ENCODE results near the gene EOLA2. TPM values are rescaled to one million over a fixed set of nuclear protein-coding genes. Genes with fewer than 3 reads are reported as not detected.
A peak's percentile ranks its signal among the peaks of the same experiment; 100 is the strongest.

The EOLA2 gene
- total and polyA plus RNA-seq, 2 of the 8 experiments (the other 6 are each of a cell fraction or from before 2014, with no cell fraction given) = 19.0 to 22.5 TPM

GRCh38 chrX:149937871-149938426 is 342 bp downstream of the EOLA2 start:
- no peak overlapping the region for H3K23ac ChIP-seq (ENCODE audit: insufficient read length)
- H4K5ac ChIP-seq (ENCODE audit: insufficient read length, low read depth, low read length) = no peak overlapping the region
- no peak overlapping the region for H2BK20ac ChIP-seq (ENCODE audit: low read length)
- H4K91ac ChIP-seq (replicated peaks; ENCODE audit: insufficient read length, low read length) = no peak overlapping the region
- H3K14ac ChIP-seq (ENCODE audit: insufficient read length) = no peak overlapping the region
- WGBS, 2 experiments (ENCODE audit: extremely low coverage in 1 of 2, insufficient coverage in 1 of 2, insufficient read length in 1 of 2, insufficient replicate concordance in 2 of 2, low coverage in 1 of 2, low lambda C conversion rate in 2 of 2, missing lambda C conversion rate in 1 of 2) = 3% methylated on average over 21 of the region's 46 CpGs; no CpG with 5 or more reads in 1 of the 2 experiments
- peaks cover 0 to 6% of the 10 kb centered on the region in 2 experiments; a peak in 2 of 4 replicates for H3K79me2 ChIP-seq (ENCODE audit: control insufficient read depth in 1 of 2, insufficient read depth in 2 of 2, low read length in 2 of 2)
- peak overlapping the region; percentile 12 to 80 (median 68) for H3K9ac ChIP-seq (replicated peaks in 1 of 4; ENCODE audit: extremely low read depth in 1 of 4, low read depth in 3 of 4, low read length in 3 of 4)
- H3K27me3 ChIP-seq (replicated peaks in 1 of 4; ENCODE audit: control insufficient read depth in 3 of 4, extremely low read depth in 1 of 4, insufficient read depth in 3 of 4, low read length in 3 of 4) = no peaks in the 10 kb centered on the region
- H2AFZ ChIP-seq (ENCODE audit: low read length) = no peak overlapping the region
- H3K4me2 ChIP-seq (ENCODE audit: insufficient read depth in 1 of 2, low read depth in 2 of 2, low read length in 2 of 2) = peak overlapping the region; percentile 77 to 82
- ChIA-PET POLR2A (ENCODE audit: partially characterized antibody) (interaction anchor here (0.6 kb wide), 1 partner anchor 390 kb away, joined by 3 read pairs; no protein-coding TSS in a partner anchor), CTCF (ENCODE audit: partially characterized antibody) (interaction anchor here (0.6 to 1.7 kb wide), 7 partner anchors 12 to 1133 kb away, joined by 3 to 5 read pairs (median 4); partner anchors contain the start of gene MAMLD1)
- H2BK12ac ChIP-seq (ENCODE audit: low read depth, low read length) = no peak overlapping the region
- FAIRE-seq (no peak), DNase-seq (ENCODE audit: low read depth in 1 of 2, low spot score in 2 of 2) (no peak)
- H4K20me1 ChIP-seq (replicated peaks in 1 of 2; ENCODE audit: control insufficient read depth in 1 of 2, insufficient read depth in 2 of 2, low read length in 2 of 2) = peaks cover 0 to 2% of the 10 kb centered on the region in 2 experiments
- no peak overlapping the region for H3K4ac ChIP-seq (replicated peaks; ENCODE audit: insufficient read length, low read depth, low read length)
- H3K4me3 ChIP-seq (ENCODE audit: extremely low read depth in 1 of 4, insufficient read depth in 2 of 4, low read depth in 3 of 4, low read length in 4 of 4) = peak overlapping the region; percentile 54 to 81 (median 58)
- no peaks in the 10 kb centered on the region; the same call in 1 of the 2 replicates for H3K23me2 ChIP-seq (ENCODE audit: low read depth, low read length)
- H2BK15ac ChIP-seq (ENCODE audit: low read length) = no peak overlapping the region
- H3K36me3 ChIP-seq (ENCODE audit: control insufficient read depth in 2 of 4, insufficient read depth in 4 of 4, low read length in 3 of 4) = no peaks in the 10 kb centered on the region; a peak in 1 of 8 replicates
- no peak overlapping the region for H2BK120ac ChIP-seq (replicated peaks; ENCODE audit: low read depth, low read length)
- H3K9me3 ChIP-seq (ENCODE audit: insufficient read depth in 2 of 2, low read depth in 1 of 2, low read length in 1 of 2) = no peaks in the 10 kb centered on the region
- H3K79me1 ChIP-seq (ENCODE audit: low read depth, low read length) = no peaks in the 10 kb centered on the region
- H2BK5ac ChIP-seq (ENCODE audit: low read depth, low read length) = no peak overlapping the region
- peaks cover 0 to 5% (median 2%) of the 10 kb centered on the region in 4 experiments; a peak in 4 of 7 replicates for H3K4me1 ChIP-seq (replicated peaks in 1 of 4; ENCODE audit: control insufficient read depth in 3 of 4, insufficient read depth in 4 of 4, low read length in 3 of 4)
- H3K56ac ChIP-seq (replicated peaks; ENCODE audit: insufficient read length, low read depth, low read length) = no peak overlapping the region
- no peak overlapping the region for H2AK5ac ChIP-seq (ENCODE audit: low read depth, low read length)
- peak overlapping the region; percentile 63; the same call in 1 of the 2 replicates for H3K27ac ChIP-seq (ENCODE audit: low read depth, low read length)
- H4K8ac ChIP-seq (ENCODE audit: extremely low read depth, insufficient read depth, low read length) = peak overlapping the region; percentile 79
- H3K18ac ChIP-seq (ENCODE audit: extremely low read depth, low read length) = no peak overlapping the region; the same call in 1 of the 2 replicates
- no peak for TF ChIP-seq TAF1 (IDR thresholded peaks at IDR 0.05; ENCODE audit: low read depth, low read length)
